ENCODE data around the gene DMWD. TPM values are rescaled to one million over a fixed set of nuclear protein-coding genes. Genes with fewer than 3 reads are reported as not detected.

DMWD gene
- total RNA-seq, 2 experiments from 2014 or later: 23.5 to 26.0 TPM

- H3K36me3 Mint-ChIP-seq (ENCODE audit: low read depth): peaks cover 55% of the 10 kb centered on the region
- TF ChIP-seq CTCF (IDR thresholded peaks at IDR 0.05): no peak
- ATAC-seq (no peak), DNase-seq (no peak)
- H3K4me1 Mint-ChIP-seq (ENCODE audit: low read depth): no peaks in the 10 kb centered on the region
- no peak overlapping the region for H3K4me3 Mint-ChIP-seq
- CTCF ChIA-PET: interaction anchor here (1.7 to 4.7 kb wide), 2 partner anchors 11 to 29 kb away, joined by 9 to 35 read pairs; no protein-coding TSS in a partner anchor
- no peak overlapping the region for H3K27ac Mint-ChIP-seq
- no peaks in the 10 kb centered on the region for H3K9me3 Mint-ChIP-seq
- no peaks in the 10 kb centered on the region for H3K27me3 Mint-ChIP-seq
- POLR2A ChIA-PET: no interaction called here
- intact Hi-C loops (cut with micrococcal nuclease): no loop called here
Observed at GRCh38 chr19:45828523-45828922, 35.9 kb upstream of the DMWD start.

DNA sequence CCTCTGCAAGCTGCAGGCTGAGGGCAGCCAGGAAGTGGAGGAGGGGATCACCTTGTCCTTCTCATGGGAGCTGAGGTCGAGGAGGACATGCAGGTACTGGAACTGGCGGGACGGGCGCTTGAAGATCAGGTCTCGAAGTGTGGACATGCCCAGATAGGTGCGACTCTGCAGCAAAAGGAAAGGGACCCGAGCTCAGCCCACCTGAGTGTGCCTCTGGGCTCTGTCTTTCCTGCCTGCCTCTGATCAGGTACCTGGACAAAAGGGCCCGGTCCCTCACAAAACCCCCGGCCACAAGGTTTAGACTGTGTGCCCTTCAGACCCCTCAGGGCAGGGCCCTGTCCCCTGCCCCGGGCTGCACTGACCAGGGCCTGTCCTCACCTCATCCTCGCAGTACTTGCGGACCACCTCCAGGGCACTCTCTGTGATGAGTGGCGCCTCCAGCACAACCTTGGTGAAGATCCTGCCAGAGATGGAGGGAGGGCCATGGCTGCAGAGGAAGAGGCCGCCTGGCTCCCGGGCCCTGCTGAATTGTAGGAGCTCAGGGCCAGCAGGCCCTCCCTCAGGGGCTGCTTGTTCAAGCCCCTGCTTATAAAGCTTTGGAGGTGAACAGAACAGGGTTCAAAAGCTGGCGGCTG lies 34.9 kb upstream of the DMWD start:
- Mint-ChIP-seq H3K27ac (no peak overlapping the region), H3K36me3 (ENCODE audit: low read depth) (peaks cover 59% of the 10 kb centered on the region), H3K9me3 (no peaks in the 10 kb centered on the region), H3K27me3 (no peaks in the 10 kb centered on the region), H3K4me1 (ENCODE audit: low read depth) (no peaks in the 10 kb centered on the region), H3K4me3 (no peak overlapping the region)
- intact Hi-C loops (cut with micrococcal nuclease): no loop called here
- DNase-seq (no peak), ATAC-seq (no peak)
- TF ChIP-seq CTCF (IDR thresholded peaks at IDR 0.05): no peak
- ChIA-PET POLR2A (interaction anchor here (2.1 kb wide), 1 partner anchor 10 kb away, joined by 8 read pairs; no protein-coding TSS in a partner anchor), CTCF (interaction anchor here (1.7 to 4.7 kb wide), 2 partner anchors 10 to 28 kb away, joined by 9 to 35 read pairs; no protein-coding TSS in a partner anchor)

DNA sequence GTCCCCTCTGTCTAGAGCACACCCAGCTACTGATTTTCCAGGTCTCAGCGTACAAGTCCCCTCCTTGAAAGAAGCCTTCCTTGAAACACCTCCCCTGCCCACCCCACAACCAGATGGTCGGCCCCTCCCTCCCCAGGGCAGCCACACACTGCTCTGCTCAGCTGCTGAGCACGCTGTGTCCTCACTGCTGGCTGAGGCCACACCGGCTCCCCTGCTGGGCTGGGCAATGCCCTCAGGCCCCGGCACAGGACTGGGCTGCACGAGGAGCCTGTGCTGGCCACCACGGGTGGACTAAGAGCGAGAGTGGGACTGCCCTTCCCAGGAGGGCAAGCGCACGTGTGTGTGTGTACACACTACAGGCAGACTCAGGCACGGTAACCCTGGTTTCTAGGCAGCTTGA lies 34.3 kb upstream of the DMWD start:
- Mint-ChIP-seq H3K4me1 (ENCODE audit: low read depth) (no peaks in the 10 kb centered on the region), H3K9me3 (no peaks in the 10 kb centered on the region), H3K36me3 (ENCODE audit: low read depth) (peaks cover 56% of the 10 kb centered on the region), H3K27me3 (no peaks in the 10 kb centered on the region), H3K27ac (no peak overlapping the region), H3K4me3 (no peak overlapping the region)
- ATAC-seq (no peak), DNase-seq (no peak)
- intact Hi-C loops (cut with micrococcal nuclease): no loop called here
- POLR2A ChIA-PET: interaction anchor here (1.0 to 2.1 kb wide), 2 partner anchors 9 to 12 kb away, joined by 4 to 8 read pairs; partner anchors contain the start of gene RSPH6A
- no peak for TF ChIP-seq CTCF (IDR thresholded peaks at IDR 0.05)
- CTCF ChIA-PET: interaction anchor here (1.7 to 4.7 kb wide), 2 partner anchors 10 to 28 kb away, joined by 9 to 35 read pairs; no protein-coding TSS in a partner anchor

DNA sequence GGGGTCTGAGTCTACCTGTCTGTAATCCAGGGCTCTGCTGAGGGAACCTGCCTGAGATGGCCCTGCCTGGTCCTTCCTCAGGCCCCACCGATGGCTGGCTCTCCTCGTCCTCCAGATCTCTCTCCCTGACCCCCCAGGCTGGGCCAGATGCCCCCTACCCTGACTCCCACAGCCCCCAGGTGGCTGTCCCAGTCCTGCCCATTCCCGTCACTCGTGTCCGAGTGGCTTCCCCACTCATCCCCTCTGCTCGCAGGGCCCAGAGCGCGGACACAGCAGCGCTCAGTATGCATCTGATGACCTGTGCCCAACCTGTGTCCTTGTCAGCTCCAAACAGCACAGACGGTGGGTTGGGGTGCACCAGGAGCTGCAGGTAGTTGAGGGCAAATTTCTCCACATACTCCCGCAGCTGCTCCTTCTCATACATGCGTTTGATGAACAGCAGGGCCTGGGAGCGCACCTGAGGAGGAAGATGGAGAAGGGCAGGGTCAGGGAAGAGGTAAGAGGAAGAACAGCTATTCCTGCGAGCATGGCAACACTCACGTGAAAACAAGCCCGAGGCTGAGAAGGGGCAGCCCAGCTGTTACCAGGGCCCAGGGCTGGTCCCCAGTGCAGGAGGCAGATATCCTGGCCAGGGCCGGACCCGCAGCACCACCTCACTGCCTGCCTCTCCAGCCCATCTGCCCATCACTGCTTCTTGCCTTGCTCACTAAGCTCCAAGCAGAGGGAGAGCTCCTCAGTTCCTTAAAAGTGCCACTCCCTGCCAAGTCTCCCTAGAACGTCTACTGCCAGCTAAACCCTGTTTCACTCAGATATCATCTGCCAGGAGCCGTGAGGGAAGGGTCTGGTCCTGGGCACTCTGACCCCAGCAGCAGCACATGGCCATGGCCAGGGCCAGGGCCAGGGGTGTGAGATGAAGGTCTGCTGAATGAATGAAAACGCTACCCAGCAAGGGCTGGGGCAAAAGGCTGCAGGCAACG lies 33.6 kb upstream of the DMWD start:
- Mint-ChIP-seq H3K4me1 (ENCODE audit: low read depth) (no peaks in the 10 kb centered on the region), H3K4me3 (no peak overlapping the region), H3K27ac (no peak overlapping the region), H3K9me3 (no peaks in the 10 kb centered on the region), H3K27me3 (no peaks in the 10 kb centered on the region), H3K36me3 (ENCODE audit: low read depth) (peaks cover 51% of the 10 kb centered on the region)
- ChIA-PET POLR2A (interaction anchor here (1.0 to 2.1 kb wide), 2 partner anchors 9 to 11 kb away, joined by 4 to 8 read pairs; partner anchors contain the start of gene RSPH6A), CTCF (interaction anchor here (4.7 kb wide), 1 partner anchor 9 kb away, joined by 35 read pairs; no protein-coding TSS in a partner anchor)
- no peak for ATAC-seq
- intact Hi-C loops (cut with micrococcal nuclease): no loop called here
- no peak for TF ChIP-seq CTCF (IDR thresholded peaks at IDR 0.05)
- DNase-seq: no peak

All from activated CD8-positive, alpha-beta T cell treated with anti-CD3 and anti-CD28 coated beads for 36 hours (primary cell).